PC-3 (cell line): ENCODE measurements around the gene FLNB.

ENCODE experiments used
- EZH2 ChIP-seq: fragments of 300-600 bp; sonication (generic); IDR thresholded peaks from one replicate; pipeline ENCODE4 v1.6.1; 2017; ENCODE audit warnings: antibody characterized with exemption, mild to moderate bottlenecking, low read length; ENCODE audit not compliant: unreplicated experiment
- TF ChIP-seq, protein P1 (sequence below): fragments of 300-600 bp; sonication (generic); conservative IDR thresholded peaks from 2 replicates; pipeline ENCODE4 v1.5.1; 2017; ENCODE audit warnings: antibody characterized with exemption, low read depth, mild to moderate bottlenecking, low read length

DNA sequence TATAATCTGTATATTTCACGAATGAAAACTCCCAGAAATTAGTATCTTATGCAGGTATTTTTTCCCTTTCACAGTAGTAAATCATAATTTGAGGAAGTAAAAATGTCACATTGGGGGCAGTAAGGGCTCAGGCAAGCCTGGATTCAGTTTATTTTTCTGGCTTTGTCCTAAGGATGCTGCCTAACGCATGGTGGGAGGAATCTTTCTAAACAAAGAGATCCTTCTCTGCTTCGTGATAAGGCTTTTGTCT lies 166.9 kb downstream of the FLNB start:
- TF ChIP-seq, protein P1, sequence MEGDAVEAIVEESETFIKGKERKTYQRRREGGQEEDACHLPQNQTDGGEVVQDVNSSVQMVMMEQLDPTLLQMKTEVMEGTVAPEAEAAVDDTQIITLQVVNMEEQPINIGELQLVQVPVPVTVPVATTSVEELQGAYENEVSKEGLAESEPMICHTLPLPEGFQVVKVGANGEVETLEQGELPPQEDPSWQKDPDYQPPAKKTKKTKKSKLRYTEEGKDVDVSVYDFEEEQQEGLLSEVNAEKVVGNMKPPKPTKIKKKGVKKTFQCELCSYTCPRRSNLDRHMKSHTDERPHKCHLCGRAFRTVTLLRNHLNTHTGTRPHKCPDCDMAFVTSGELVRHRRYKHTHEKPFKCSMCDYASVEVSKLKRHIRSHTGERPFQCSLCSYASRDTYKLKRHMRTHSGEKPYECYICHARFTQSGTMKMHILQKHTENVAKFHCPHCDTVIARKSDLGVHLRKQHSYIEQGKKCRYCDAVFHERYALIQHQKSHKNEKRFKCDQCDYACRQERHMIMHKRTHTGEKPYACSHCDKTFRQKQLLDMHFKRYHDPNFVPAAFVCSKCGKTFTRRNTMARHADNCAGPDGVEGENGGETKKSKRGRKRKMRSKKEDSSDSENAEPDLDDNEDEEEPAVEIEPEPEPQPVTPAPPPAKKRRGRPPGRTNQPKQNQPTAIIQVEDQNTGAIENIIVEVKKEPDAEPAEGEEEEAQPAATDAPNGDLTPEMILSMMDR: no peak
- TF ChIP-seq EZH2: no peak
